Immature natural killer cell (primary cell): ENCODE results near the gene TAS2R39. TPM values are rescaled to one million over a fixed set of nuclear protein-coding genes. Genes with fewer than 3 reads are reported as not detected.
"Not testable (repeated sequence)": the region's sequence is repeated elsewhere in the genome, so short reads cannot be mapped to it uniquely, and the experiment has no call there.

Experiments used
- DNase-seq, 3 donors: peaks; one replicate each; pipeline ENCODE4 v3.0.0; 2022; ENCODE audit warnings: mixed read lengths in 1 of 3
- H3K27ac Mint-ChIP-seq, 6 donors: one replicate each; pipeline ENCODE4 v1.8.0; 2020; ENCODE audit warnings: mixed read lengths in 6 of 6, mild to moderate bottlenecking in 5 of 6, inconsistent platforms in 4 of 6, moderate library complexity in 3 of 6
- H3K27me3 Mint-ChIP-seq, 3 donors: one replicate each; pipeline ENCODE4 v1.8.0; 2020 to 2021; ENCODE audit warnings: low read depth in 3 of 3, mild to moderate bottlenecking in 3 of 3, mixed read lengths in 3 of 3, moderate library complexity in 3 of 3, inconsistent platforms in 1 of 3
- H3K36me3 Mint-ChIP-seq, 3 donors: one replicate each; pipeline ENCODE4 v1.8.0; 2020; ENCODE audit warnings: mixed read lengths in 3 of 3, inconsistent platforms in 2 of 3, mild to moderate bottlenecking in 2 of 3
- H3K4me1 Mint-ChIP-seq, 2 donors: one replicate each; pipeline ENCODE4 v1.8.0; 2020; ENCODE audit warnings: inconsistent platforms in 2 of 2, mild to moderate bottlenecking in 2 of 2, mixed read lengths in 2 of 2, moderate library complexity in 1 of 2
- H3K4me3 Mint-ChIP-seq, 5 donors: one replicate each; pipeline ENCODE4 v1.8.0; 2020; ENCODE audit warnings: mild to moderate bottlenecking in 5 of 5, mixed read lengths in 5 of 5, inconsistent platforms in 3 of 5, moderate library complexity in 3 of 5
- H3K9me3 Mint-ChIP-seq, 6 donors: one replicate each; pipeline ENCODE4 v1.8.0; 2020; ENCODE audit warnings: mild to moderate bottlenecking in 6 of 6, mixed read lengths in 6 of 6, inconsistent platforms in 4 of 6, moderate library complexity in 3 of 6
- polyA plus RNA-seq, 3 donors: library from polyadenylated mRNA; unstranded; fragments of 300-500 nt; fragmentation: Illumina TruSeq; gene quantifications; one replicate each; pipeline ENCODE4 v1.2.3, GENCODE V29; 2021

The TAS2R39 gene
- not detected for polyA plus RNA-seq

GRCh38 chr7:143183024-143183423 is at the start of gene TAS2R39:
TSS of gene TAS2R39 (plus strand) at chr7:143183419. CDS start at chr7:143183419, 0 bp downstream.
- peaks cover 0 to 15% (median 5%) of the 10 kb centered on the region in 3 donors for H3K27me3 Mint-ChIP-seq
- no peak for DNase-seq
- no peak within 1 kb of the TSS for H3K27ac Mint-ChIP-seq
- no peaks in the 10 kb centered on the region for H3K36me3 Mint-ChIP-seq
- no peak within 1 kb of the TSS for H3K4me3 Mint-ChIP-seq
- H3K9me3 Mint-ChIP-seq = peaks cover 2 to 25% (median 10%) of the 10 kb centered on the region in 6 donors
- H3K4me1 Mint-ChIP-seq = no peaks in the 10 kb centered on the region

- Mint-ChIP-seq H3K27me3 (peaks cover 3 to 11% (median 6%) of the 10 kb centered on the region in 3 donors), H3K27ac (no peak overlapping the region), H3K36me3 (peaks cover 0 to 3% (median 0%) of the 10 kb centered on the region in 3 donors), H3K9me3 (peaks cover 0 to 10% (median 5%) of the 10 kb centered on the region in 6 donors), H3K4me3 (no peak overlapping the region), H3K4me1 (no peaks in the 10 kb centered on the region)
- DNase-seq = no peak
Measured at GRCh38 chr7:143147070-143147469, 36.1 kb upstream of the TAS2R39 start.

- Mint-ChIP-seq H3K27me3 (peaks cover 4 to 11% (median 6%) of the 10 kb centered on the region in 3 donors), H3K4me3 (no peak overlapping the region), H3K36me3 (peaks cover 0 to 3% (median 0%) of the 10 kb centered on the region in 3 donors), H3K4me1 (no peaks in the 10 kb centered on the region), H3K9me3 (peaks cover 0 to 10% (median 5%) of the 10 kb centered on the region in 6 donors), H3K27ac (no peak overlapping the region)
- no peak for DNase-seq
Measured at GRCh38 chr7:143148050-143148449, 35.2 kb upstream of the TAS2R39 start.

- H3K27ac Mint-ChIP-seq = no peak overlapping the region
- H3K9me3 Mint-ChIP-seq = peaks cover 0 to 10% (median 5%) of the 10 kb centered on the region in 6 donors
- no peak for DNase-seq
- H3K36me3 Mint-ChIP-seq = peaks cover 0 to 3% (median 0%) of the 10 kb centered on the region in 3 donors
- H3K4me1 Mint-ChIP-seq = no peaks in the 10 kb centered on the region
- H3K4me3 Mint-ChIP-seq = no peak overlapping the region
- peaks cover 4 to 11% (median 6%) of the 10 kb centered on the region in 3 donors for H3K27me3 Mint-ChIP-seq
Measured at GRCh38 chr7:143148651-143149050, 34.6 kb upstream of the TAS2R39 start.

- H3K36me3 Mint-ChIP-seq, H3K4me3 Mint-ChIP-seq, DNase-seq, H3K4me1 Mint-ChIP-seq, H3K27me3 Mint-ChIP-seq, H3K9me3 Mint-ChIP-seq, H3K27ac Mint-ChIP-seq: not testable (repeated sequence)
Measured at GRCh38 chr7:143150696-143151095, 32.5 kb upstream of the TAS2R39 start.

GRCh38 chr7:143158617-143159016 is 24.6 kb upstream of the TAS2R39 start:
- not testable (repeated sequence) for H3K4me1 Mint-ChIP-seq, H3K9me3 Mint-ChIP-seq, H3K27me3 Mint-ChIP-seq, H3K36me3 Mint-ChIP-seq, DNase-seq, H3K4me3 Mint-ChIP-seq, H3K27ac Mint-ChIP-seq

GRCh38 chr7:143171697-143172096 is 11.5 kb upstream of the TAS2R39 start:
- no peak overlapping the region for H3K4me3 Mint-ChIP-seq
- peaks cover 0 to 5% (median 2%) of the 10 kb centered on the region in 3 donors for H3K27me3 Mint-ChIP-seq
- no peak for DNase-seq
- no peak overlapping the region for H3K27ac Mint-ChIP-seq
- H3K4me1 Mint-ChIP-seq = no peaks in the 10 kb centered on the region
- H3K36me3 Mint-ChIP-seq = no peaks in the 10 kb centered on the region
- peaks cover 0 to 2% (median 0%) of the 10 kb centered on the region in 6 donors for H3K9me3 Mint-ChIP-seq

GRCh38 chr7:143172354-143172753 is 10.9 kb upstream of the TAS2R39 start:
- Mint-ChIP-seq H3K27ac (no peak overlapping the region), H3K9me3 (peaks cover 2 to 5% (median 3%) of the 10 kb centered on the region in 6 donors), H3K4me3 (no peak overlapping the region), H3K27me3 (peaks cover 0 to 8% (median 2%) of the 10 kb centered on the region in 3 donors), H3K4me1 (no peaks in the 10 kb centered on the region), H3K36me3 (no peaks in the 10 kb centered on the region)
- no peak for DNase-seq

- no peak for DNase-seq
- H3K9me3 Mint-ChIP-seq = peaks cover 9 to 31% (median 12%) of the 10 kb centered on the region in 6 donors
Measured at GRCh38 chr7:143176128-143176527, 7.1 kb upstream of the TAS2R39 start.

GRCh38 chr7:143177374-143178119 is 5.7 kb upstream of the TAS2R39 start:
- Mint-ChIP-seq H3K4me1 (no peaks in the 10 kb centered on the region), H3K4me3 (no peak overlapping the region), H3K9me3 (peaks cover 9 to 35% (median 14%) of the 10 kb centered on the region in 6 donors), H3K27ac (no peak overlapping the region), H3K36me3 (no peaks in the 10 kb centered on the region), H3K27me3 (peaks cover 0 to 6% (median 2%) of the 10 kb centered on the region in 3 donors)
- no peak for DNase-seq

More at GRCh38 chr7:143176128-143176527, 7.1 kb upstream of the TAS2R39 start:
- no peaks in the 10 kb centered on the region for H3K36me3 Mint-ChIP-seq
- H3K27ac Mint-ChIP-seq = no peak overlapping the region
- no peak overlapping the region for H3K4me3 Mint-ChIP-seq
- no peaks in the 10 kb centered on the region for H3K4me1 Mint-ChIP-seq
- peaks cover 0 to 6% (median 4%) of the 10 kb centered on the region in 3 donors for H3K27me3 Mint-ChIP-seq

- H3K27me3 Mint-ChIP-seq = peaks cover 0 to 16% (median 6%) of the 10 kb centered on the region in 3 donors
- not testable (repeated sequence) for H3K27ac Mint-ChIP-seq, H3K4me3 Mint-ChIP-seq, DNase-seq, H3K36me3 Mint-ChIP-seq, H3K4me1 Mint-ChIP-seq
- peaks cover 9 to 35% (median 15%) of the 10 kb centered on the region in 6 donors for H3K9me3 Mint-ChIP-seq
Measured at GRCh38 chr7:143180771-143181170, 2.4 kb upstream of the TAS2R39 start.

GRCh38 chr7:143181349-143181748 is 1.9 kb upstream of the TAS2R39 start:
- DNase-seq = no peak
- no peak overlapping the region for H3K4me3 Mint-ChIP-seq
- no peaks in the 10 kb centered on the region for H3K4me1 Mint-ChIP-seq
- H3K27me3 Mint-ChIP-seq = peaks cover 0 to 19% (median 6%) of the 10 kb centered on the region in 3 donors
- H3K36me3 Mint-ChIP-seq = no peaks in the 10 kb centered on the region
- peaks cover 9 to 35% (median 15%) of the 10 kb centered on the region in 6 donors for H3K9me3 Mint-ChIP-seq
- no peak overlapping the region for H3K27ac Mint-ChIP-seq

GRCh38 chr7:143185551-143185950 is 2.3 kb downstream of the TAS2R39 start:
- Mint-ChIP-seq H3K4me1 (no peaks in the 10 kb centered on the region), H3K27ac (no peak overlapping the region), H3K27me3 (peaks cover 0 to 17% (median 4%) of the 10 kb centered on the region in 3 donors), H3K9me3 (peaks cover 0 to 7% (median 4%) of the 10 kb centered on the region in 6 donors), H3K4me3 (no peak overlapping the region), H3K36me3 (no peaks in the 10 kb centered on the region)
- no peak for DNase-seq

- no peak overlapping the region for H3K27ac Mint-ChIP-seq
- peaks cover 0 to 13% (median 4%) of the 10 kb centered on the region in 3 donors for H3K27me3 Mint-ChIP-seq
- H3K4me1 Mint-ChIP-seq = no peaks in the 10 kb centered on the region
- no peak overlapping the region for H3K4me3 Mint-ChIP-seq
- H3K36me3 Mint-ChIP-seq = no peaks in the 10 kb centered on the region
- no peak for DNase-seq
- peaks cover 0 to under 1% (median 0%) of the 10 kb centered on the region in 6 donors for H3K9me3 Mint-ChIP-seq
Measured at GRCh38 chr7:143188994-143189393, 5.8 kb downstream of the TAS2R39 start.
